GM13976 (cell line): ENCODE measurements around the gene RAB44.

Source experiments
- DNase-seq: peaks from one replicate; pipeline ENCODE4 v3.0.0; 2012; ENCODE audit warnings: low spot score
- in situ Hi-C: fragments of 300-500 bp; cut with MboI; formaldehyde crosslinking; loops from one replicate; pipeline ENCODE4 v1.12.0; 2022; ENCODE audit warnings: low sequenced_read_pairs, mixed read lengths, inconsistent platforms; ENCODE audit not compliant: unreplicated experiment
- TF ChIP-seq, protein P1 (sequence below): IDR thresholded peaks from 2 replicates; pipeline ENCODE4 v1.5.1; 2012; ENCODE audit warnings: borderline replicate concordance, mild to moderate bottlenecking; ENCODE audit not compliant: insufficient read depth; ENCODE audit errors: extremely low read depth, missing control alignments, control extremely low read depth

Gene RAB44

GRCh38 chr6:36755435-36756348, 58.1 kb downstream of the RAB44 start:
- peak; percentile 73 for DNase-seq
- in situ Hi-C loops: loop anchor here (10.0 to 25.0 kb wide), 2 partner anchors 141 to 457 kb away; no protein-coding TSS in a partner anchor
- TF ChIP-seq, protein P1, sequence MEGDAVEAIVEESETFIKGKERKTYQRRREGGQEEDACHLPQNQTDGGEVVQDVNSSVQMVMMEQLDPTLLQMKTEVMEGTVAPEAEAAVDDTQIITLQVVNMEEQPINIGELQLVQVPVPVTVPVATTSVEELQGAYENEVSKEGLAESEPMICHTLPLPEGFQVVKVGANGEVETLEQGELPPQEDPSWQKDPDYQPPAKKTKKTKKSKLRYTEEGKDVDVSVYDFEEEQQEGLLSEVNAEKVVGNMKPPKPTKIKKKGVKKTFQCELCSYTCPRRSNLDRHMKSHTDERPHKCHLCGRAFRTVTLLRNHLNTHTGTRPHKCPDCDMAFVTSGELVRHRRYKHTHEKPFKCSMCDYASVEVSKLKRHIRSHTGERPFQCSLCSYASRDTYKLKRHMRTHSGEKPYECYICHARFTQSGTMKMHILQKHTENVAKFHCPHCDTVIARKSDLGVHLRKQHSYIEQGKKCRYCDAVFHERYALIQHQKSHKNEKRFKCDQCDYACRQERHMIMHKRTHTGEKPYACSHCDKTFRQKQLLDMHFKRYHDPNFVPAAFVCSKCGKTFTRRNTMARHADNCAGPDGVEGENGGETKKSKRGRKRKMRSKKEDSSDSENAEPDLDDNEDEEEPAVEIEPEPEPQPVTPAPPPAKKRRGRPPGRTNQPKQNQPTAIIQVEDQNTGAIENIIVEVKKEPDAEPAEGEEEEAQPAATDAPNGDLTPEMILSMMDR: no peak

DNA sequence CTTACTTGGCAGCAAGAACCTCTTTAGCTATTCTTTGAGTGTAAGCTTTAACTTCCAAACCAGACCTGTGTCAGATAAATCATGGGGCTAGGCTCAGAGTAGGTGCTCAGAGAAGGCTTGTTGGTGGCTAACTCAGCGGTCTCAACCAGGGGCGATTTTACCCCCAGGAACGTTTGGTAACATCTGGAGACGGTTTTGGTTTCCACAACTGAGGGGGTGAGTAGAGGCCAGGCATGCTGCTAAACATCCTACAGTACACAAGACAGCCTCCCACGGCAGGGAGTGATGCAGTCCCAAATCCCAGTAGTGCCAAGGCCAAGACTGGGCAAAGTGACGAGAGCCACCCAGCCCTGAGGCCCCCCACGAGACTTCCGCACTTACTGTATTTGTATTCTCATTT, 59.2 kb downstream of the RAB44 start:
- no peak for DNase-seq
- TF ChIP-seq, protein P1: no peak
- in situ Hi-C loops: loop anchor here (10.0 to 25.0 kb wide), 2 partner anchors 142 to 456 kb away; no protein-coding TSS in a partner anchor

DNA sequence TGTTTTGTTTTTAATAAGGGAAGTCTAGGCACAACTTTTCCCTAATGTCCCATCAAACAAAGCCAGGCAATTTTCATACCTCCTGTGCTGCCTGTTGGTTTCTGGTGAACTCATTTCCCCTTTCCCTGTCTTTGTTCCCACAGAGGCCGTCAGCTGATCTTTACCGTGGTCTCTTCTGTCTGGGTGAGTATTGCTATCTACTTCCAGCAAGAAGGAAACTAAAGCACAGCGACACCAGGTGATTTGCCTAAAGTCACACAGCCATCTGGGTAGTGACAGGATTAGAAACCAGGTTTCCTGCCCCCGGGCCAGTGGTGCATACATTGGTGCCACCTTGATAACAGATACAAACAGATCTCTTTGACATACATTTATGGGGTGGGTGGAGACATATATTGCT, 59.6 kb downstream of the RAB44 start:
- in situ Hi-C loops: loop anchor here (10.0 to 25.0 kb wide), 2 partner anchors 142 to 455 kb away; no protein-coding TSS in a partner anchor
- DNase-seq: no peak
- TF ChIP-seq, protein P1: no peak

DNA sequence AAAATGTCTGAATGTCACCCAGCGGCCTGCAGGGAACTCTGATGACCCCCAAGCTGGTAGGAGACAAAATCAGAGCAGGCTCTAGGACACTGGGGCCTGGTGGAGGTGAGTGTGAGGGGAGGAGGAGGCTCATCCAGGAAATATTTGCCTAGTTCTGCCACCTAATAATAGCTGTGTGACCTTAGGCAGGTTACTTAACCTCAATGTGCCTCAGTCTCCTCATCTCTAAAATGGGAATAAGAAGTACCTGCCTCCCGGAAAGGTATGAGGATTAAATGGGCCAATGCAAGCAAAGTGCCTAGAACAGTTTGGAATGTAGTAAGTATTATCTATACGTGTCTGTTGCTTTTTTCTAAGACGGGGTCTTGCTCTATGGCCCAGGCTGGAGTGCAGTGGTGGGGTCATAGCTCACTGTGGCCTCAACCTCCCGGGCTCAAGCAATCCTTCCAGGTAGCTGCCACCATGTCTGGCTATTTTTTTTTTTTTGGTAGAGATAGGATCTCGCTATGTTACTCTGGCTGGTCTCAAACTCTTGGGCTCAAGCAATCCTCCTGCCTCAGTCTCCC, 60.4 kb downstream of the RAB44 start:
- DNase-seq: no peak
- in situ Hi-C loops: loop anchor here (10.0 to 25.0 kb wide), 2 partner anchors 143 to 454 kb away; no protein-coding TSS in a partner anchor
- TF ChIP-seq, protein P1: no peak

DNA sequence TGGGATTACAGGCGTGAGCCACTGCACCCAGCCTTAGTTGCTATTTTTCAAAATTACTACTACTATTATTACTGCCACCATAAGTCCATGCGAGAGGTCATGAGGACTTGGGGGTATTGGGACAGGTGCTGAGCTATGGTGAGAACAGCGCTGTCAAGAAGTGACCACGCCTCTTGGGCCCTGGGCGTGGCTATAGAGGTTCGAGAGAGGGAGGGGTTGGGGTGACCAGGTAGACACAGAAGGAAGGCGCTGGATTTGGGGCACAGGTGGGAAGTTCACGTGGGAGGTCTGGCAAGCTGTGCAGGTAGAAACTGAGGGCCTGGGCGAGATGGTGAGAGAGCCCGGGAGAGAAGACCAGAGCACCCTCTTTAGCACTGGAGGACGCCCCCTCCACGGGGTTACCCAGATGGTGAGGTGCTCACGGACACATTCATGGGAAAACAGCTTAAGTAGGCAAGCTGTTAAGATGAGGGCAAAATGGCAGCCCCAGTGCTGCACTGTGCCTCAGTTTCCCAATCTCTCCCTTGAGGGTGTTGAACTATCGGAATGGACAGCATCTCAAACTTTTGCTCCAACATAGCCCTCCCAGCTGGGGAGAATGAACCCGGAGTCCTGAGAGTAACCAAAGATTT, 61.0 kb downstream of the RAB44 start:
- no peak for DNase-seq
- TF ChIP-seq, protein P1: no peak

DNA sequence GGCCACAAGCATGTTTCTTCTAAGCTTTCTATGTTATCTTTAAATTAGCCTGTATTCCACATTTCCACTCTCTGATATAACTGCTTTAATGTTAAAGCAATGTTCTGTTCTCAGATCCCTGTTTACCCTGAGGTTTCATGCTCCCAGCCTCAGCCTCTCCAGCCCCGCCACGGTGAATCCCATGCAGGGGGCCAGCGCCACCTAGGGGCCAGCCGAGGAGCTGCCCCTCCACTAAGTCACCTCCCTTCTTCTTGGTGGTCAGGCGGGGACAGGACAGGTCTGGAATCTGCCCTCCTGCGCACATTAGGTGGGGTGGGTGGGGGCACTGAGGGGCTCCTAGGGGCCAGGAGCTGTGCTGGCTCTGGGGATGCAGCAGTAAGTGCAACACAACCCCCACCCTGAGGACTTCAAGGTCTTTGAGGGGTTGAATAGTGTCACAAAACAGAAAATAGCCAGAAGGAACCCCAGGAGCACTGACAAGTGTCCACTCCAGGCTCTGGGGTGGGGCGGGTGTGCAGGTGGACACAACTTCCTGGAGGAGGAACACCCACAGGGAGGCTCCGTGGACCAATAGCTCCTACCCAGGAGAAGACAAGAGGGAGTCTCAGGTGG, 61.6 kb downstream of the RAB44 start:
- DNase-seq: peak; percentile 90
- TF ChIP-seq, protein P1: peak; percentile 96
- in situ Hi-C loops: loop anchor here (10.0 to 25.0 kb wide), 2 partner anchors 144 to 453 kb away; no protein-coding TSS in a partner anchor

More for the DNA sequence above, 61.0 kb downstream of the RAB44 start:
- in situ Hi-C loops: loop anchor here (10.0 to 25.0 kb wide), 2 partner anchors 144 to 454 kb away; no protein-coding TSS in a partner anchor
